GM13976 (cell line): ENCODE results near the gene PIK3C2G.

ENCODE experiments used
- DNase-seq: peaks from one replicate; pipeline ENCODE4 v3.0.0; 2012; ENCODE audit warnings: low spot score
- CTCF ChIP-seq: IDR thresholded peaks from 2 replicates; pipeline ENCODE4 v1.5.1; 2012; ENCODE audit warnings: borderline replicate concordance, mild to moderate bottlenecking; ENCODE audit not compliant: insufficient read depth; ENCODE audit errors: extremely low read depth, missing control alignments, control extremely low read depth
- in situ Hi-C: fragments of 300-500 bp; cut with MboI; formaldehyde crosslinking; loops from one replicate; pipeline ENCODE4 v1.12.0; 2022; ENCODE audit warnings: low sequenced_read_pairs, mixed read lengths, inconsistent platforms; ENCODE audit not compliant: unreplicated experiment

PIK3C2G gene

GRCh38 chr12:18651525-18651924 lies 390.2 kb downstream of the PIK3C2G start:
- in situ Hi-C loops = no loop called here
- TF ChIP-seq CTCF = no peak
- no peak for DNase-seq

GRCh38 chr12:18652596-18652995 lies 391.3 kb downstream of the PIK3C2G start:
- in situ Hi-C loops = no loop called here
- no peak for TF ChIP-seq CTCF
- DNase-seq = no peak

- in situ Hi-C loops = no loop called here
- TF ChIP-seq CTCF = no peak
- DNase-seq = no peak
These were observed 392.1 kb downstream of the PIK3C2G start for GRCh38 chr12:18653465-18653864.

- in situ Hi-C loops = no loop called here
- no peak for DNase-seq
- TF ChIP-seq CTCF = no peak
These were observed 394.0 kb downstream of the PIK3C2G start for GRCh38 chr12:18655351-18655750.

- TF ChIP-seq CTCF = no peak
- in situ Hi-C loops = no loop called here
- no peak for DNase-seq
These were observed 396.9 kb downstream of the PIK3C2G start for GRCh38 chr12:18658179-18658578.

GRCh38 chr12:18658829-18659228 lies 397.5 kb downstream of the PIK3C2G start:
- in situ Hi-C loops = no loop called here
- no peak for TF ChIP-seq CTCF
- no peak for DNase-seq

- TF ChIP-seq CTCF = no peak
- DNase-seq = no peak
- in situ Hi-C loops = no loop called here
These were observed 414.8 kb downstream of the PIK3C2G start for GRCh38 chr12:18676141-18676540.
